Vagina (tissue), 2 donors: ENCODE data around the gene SOS1. TPM values are rescaled to one million over a fixed set of nuclear protein-coding genes. Genes with fewer than 3 reads are reported as not detected.
"Not testable (repeated sequence)": the region's sequence is repeated elsewhere in the genome, so short reads cannot be mapped to it uniquely, and the experiment has no call there.

Experiments used
- DNase-seq, 2 donors: peaks; one replicate each; pipeline ENCODE4 v3.0.0-alpha.2; 2017; ENCODE audit errors: extremely low spot score in 2 of 2
- H3K27ac ChIP-seq: fragments of 200-600 bp; sonication (generic); one replicate; pipeline ENCODE4 v1.5.1; 2019
- H3K27me3 ChIP-seq: fragments of 200-600 bp; sonication (generic); one replicate; pipeline ENCODE4 v1.5.1; 2019
- H3K36me3 ChIP-seq, 2 donors: fragments of 200-600 bp; sonication (generic); one replicate each; pipeline ENCODE4 v1.5.1; 2017 to 2019
- H3K4me1 ChIP-seq: fragments of 200-600 bp; sonication (generic); one replicate; pipeline ENCODE4 v1.5.1; 2019
- H3K4me3 ChIP-seq, 2 donors: fragments of 200-600 bp; sonication (generic); 1 replicate in 1 of 2; 2 replicates in 1 of 2; pipeline ENCODE4 v1.5.1; 2016 to 2019
- H3K9me3 ChIP-seq: fragments of 200-600 bp; sonication (generic); one replicate; pipeline ENCODE4 v1.5.1; 2019
- POLR2A ChIP-seq, 2 donors: fragments of 450-650 bp; IDR thresholded peaks; one replicate each; pipeline ENCODE4 v1.6.1; 2017; ENCODE audit warnings: antibody characterized with exemption in 2 of 2, mild to moderate bottlenecking in 2 of 2, moderate library complexity in 2 of 2
- POLR2AphosphoS5 ChIP-seq, 2 donors: sonication (generic); formaldehyde crosslinking; IDR thresholded peaks; one replicate each; pipeline ENCODE4 v1.9.0; 2017; ENCODE audit warnings: antibody characterized with exemption in 2 of 2, mild to moderate bottlenecking in 2 of 2, low read depth in 1 of 2; ENCODE audit not compliant: insufficient read depth in 1 of 2
- intact Hi-C: fragments of 100-400 bp; cut with DNase I; formaldehyde crosslinking; loops from one replicate; pipeline ENCODE4 v1.15.1; 2023
- total RNA-seq: library from RNA; depleted of rRNA; stranded (reverse); fragments of >200 nt; gene quantifications from one replicate; pipeline ENCODE4 v1.2.3, GENCODE V29; 2016
- TF ChIP-seq, protein P1 (sequence below), 3 experiments: fragments of 450-650 bp in 2 of 3; fragments of 200-600 bp in 1 of 3; sonication (generic) in 1 of 3; IDR thresholded peaks; one replicate each; pipeline ENCODE4 v1.5.1; 2017 to 2019; ENCODE audit warnings: antibody characterized with exemption in 3 of 3, mild to moderate bottlenecking in 2 of 3, moderate library complexity in 2 of 3

Gene SOS1
- total RNA-seq, 1 donor from 2014 or later = 20.1 TPM

DNA sequence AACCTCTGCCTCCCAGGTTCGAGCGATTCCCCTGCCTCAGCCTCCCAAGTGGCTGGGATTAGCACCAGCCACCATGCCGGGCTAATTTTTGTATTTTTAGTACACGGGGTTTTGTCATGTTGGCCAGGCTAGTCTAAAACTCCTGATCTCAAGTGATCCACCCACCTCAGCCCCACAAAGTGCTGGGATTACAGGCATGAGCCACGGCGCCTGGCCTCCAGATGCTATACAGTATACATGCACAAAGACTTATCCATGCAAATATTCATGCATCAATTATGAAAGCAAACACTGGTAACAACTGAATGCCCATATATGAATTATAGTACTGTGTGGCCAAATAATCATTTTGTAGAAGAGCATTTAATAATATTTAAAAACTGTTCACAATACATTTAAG, 36.0 kb upstream of the SOS1 start:
- no peaks in the 10 kb centered on the region for H3K4me1 ChIP-seq
- H3K36me3 ChIP-seq = no peaks in the 10 kb centered on the region
- no peaks in the 10 kb centered on the region for H3K9me3 ChIP-seq
- H3K27ac ChIP-seq = no peak overlapping the region
- no peaks in the 10 kb centered on the region for H3K27me3 ChIP-seq
- intact Hi-C loops = loop anchor here (10.0 kb wide), 1 partner anchor 778 kb away; no protein-coding TSS in a partner anchor
- DNase-seq = no peak
- no peak overlapping the region for H3K4me3 ChIP-seq
- TF ChIP-seq POLR2A (IDR thresholded peaks at IDR 0.05) (no peak), POLR2AphosphoS5 (IDR thresholded peaks at IDR 0.05; ENCODE audit: insufficient read depth in 1 of 2, low read depth in 1 of 2) (no peak)
- TF ChIP-seq, protein P1, sequence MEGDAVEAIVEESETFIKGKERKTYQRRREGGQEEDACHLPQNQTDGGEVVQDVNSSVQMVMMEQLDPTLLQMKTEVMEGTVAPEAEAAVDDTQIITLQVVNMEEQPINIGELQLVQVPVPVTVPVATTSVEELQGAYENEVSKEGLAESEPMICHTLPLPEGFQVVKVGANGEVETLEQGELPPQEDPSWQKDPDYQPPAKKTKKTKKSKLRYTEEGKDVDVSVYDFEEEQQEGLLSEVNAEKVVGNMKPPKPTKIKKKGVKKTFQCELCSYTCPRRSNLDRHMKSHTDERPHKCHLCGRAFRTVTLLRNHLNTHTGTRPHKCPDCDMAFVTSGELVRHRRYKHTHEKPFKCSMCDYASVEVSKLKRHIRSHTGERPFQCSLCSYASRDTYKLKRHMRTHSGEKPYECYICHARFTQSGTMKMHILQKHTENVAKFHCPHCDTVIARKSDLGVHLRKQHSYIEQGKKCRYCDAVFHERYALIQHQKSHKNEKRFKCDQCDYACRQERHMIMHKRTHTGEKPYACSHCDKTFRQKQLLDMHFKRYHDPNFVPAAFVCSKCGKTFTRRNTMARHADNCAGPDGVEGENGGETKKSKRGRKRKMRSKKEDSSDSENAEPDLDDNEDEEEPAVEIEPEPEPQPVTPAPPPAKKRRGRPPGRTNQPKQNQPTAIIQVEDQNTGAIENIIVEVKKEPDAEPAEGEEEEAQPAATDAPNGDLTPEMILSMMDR (IDR thresholded peaks at IDR 0.05) = no peak

GRCh38 chr2:39156107-39156506, 35.3 kb upstream of the SOS1 start:
- H3K4me3 ChIP-seq = no peak overlapping the region
- DNase-seq = no peak
- no peak for TF ChIP-seq POLR2A (IDR thresholded peaks at IDR 0.05)
- TF ChIP-seq POLR2AphosphoS5 (IDR thresholded peaks at IDR 0.05; ENCODE audit: insufficient read depth in 1 of 2, low read depth in 1 of 2) = no peak
- TF ChIP-seq, protein P1 (IDR thresholded peaks at IDR 0.05) = no peak
- no peaks in the 10 kb centered on the region for H3K4me1 ChIP-seq
- H3K27me3 ChIP-seq = no peaks in the 10 kb centered on the region
- H3K9me3 ChIP-seq = no peaks in the 10 kb centered on the region
- H3K27ac ChIP-seq = no peak overlapping the region
- no peaks in the 10 kb centered on the region for H3K36me3 ChIP-seq
- intact Hi-C loops = loop anchor here (10.0 kb wide), 1 partner anchor 779 kb away; no protein-coding TSS in a partner anchor

GRCh38 chr2:39155573-39155972, 34.7 kb upstream of the SOS1 start:
- not testable (repeated sequence) for H3K36me3 ChIP-seq, DNase-seq, H3K4me1 ChIP-seq, H3K27me3 ChIP-seq, H3K9me3 ChIP-seq, H3K4me3 ChIP-seq, H3K27ac ChIP-seq
- intact Hi-C loops = loop anchor here (10.0 kb wide), 1 partner anchor 779 kb away; no protein-coding TSS in a partner anchor

DNA sequence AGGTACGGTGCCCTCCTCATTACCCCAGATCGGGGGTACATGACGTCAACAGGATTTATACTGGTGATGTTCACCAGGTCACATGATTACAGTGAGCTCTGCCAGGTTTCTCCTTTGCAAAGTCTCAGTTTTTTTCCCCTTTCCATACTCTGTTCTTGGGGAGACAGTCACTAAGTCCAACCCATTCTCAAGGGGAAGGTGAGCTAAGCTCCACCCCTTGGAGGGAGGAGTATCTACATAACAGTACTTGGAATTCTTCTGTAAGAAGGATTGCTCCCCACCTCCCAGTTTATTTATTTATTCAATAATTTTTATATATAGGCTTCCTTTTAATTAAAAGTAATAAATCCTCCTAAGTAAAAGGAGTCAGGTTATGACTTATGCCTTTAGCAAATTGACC, 34.1 kb upstream of the SOS1 start:
- H3K27me3 ChIP-seq = no peaks in the 10 kb centered on the region
- intact Hi-C loops = loop anchor here (10.0 kb wide), 1 partner anchor 780 kb away; no protein-coding TSS in a partner anchor
- no peak overlapping the region for H3K4me3 ChIP-seq
- no peaks in the 10 kb centered on the region for H3K9me3 ChIP-seq
- H3K27ac ChIP-seq = no peak overlapping the region
- H3K36me3 ChIP-seq = no peaks in the 10 kb centered on the region
- no peak for DNase-seq
- TF ChIP-seq POLR2AphosphoS5 (IDR thresholded peaks at IDR 0.05; ENCODE audit: insufficient read depth in 1 of 2, low read depth in 1 of 2) (no peak), POLR2A (IDR thresholded peaks at IDR 0.05) (no peak)
- TF ChIP-seq, protein P1 (IDR thresholded peaks at IDR 0.05) = no peak
- no peaks in the 10 kb centered on the region for H3K4me1 ChIP-seq

- TF ChIP-seq POLR2AphosphoS5 (IDR thresholded peaks at IDR 0.05; ENCODE audit: insufficient read depth in 1 of 2, low read depth in 1 of 2) (no peak), POLR2A (IDR thresholded peaks at IDR 0.05) (no peak)
- TF ChIP-seq, protein P1 (IDR thresholded peaks at IDR 0.05) = no peak
- Histone ChIP-seq H3K27me3 (no peaks in the 10 kb centered on the region), H3K4me3 (no peak overlapping the region), H3K9me3 (no peaks in the 10 kb centered on the region), H3K27ac (no peak overlapping the region), H3K36me3 (no peaks in the 10 kb centered on the region), H3K4me1 (no peaks in the 10 kb centered on the region)
- DNase-seq = no peak
- intact Hi-C loops = loop anchor here (10.0 kb wide), 1 partner anchor 781 kb away; no protein-coding TSS in a partner anchor
Observed at GRCh38 chr2:39153312-39153711, 32.5 kb upstream of the SOS1 start.
